Measurements from ENCODE around the gene TMEM165. TPM values are rescaled to one million over a fixed set of nuclear protein-coding genes. Genes with fewer than 3 reads are reported as not detected.
"Not testable (repeated sequence)": the region's sequence is repeated elsewhere in the genome, so short reads cannot be mapped to it uniquely, and the experiment has no call there.

Gene TMEM165
- total RNA-seq, 2 experiments from 2014 or later: 59.7 to 60.8 TPM

DNA sequence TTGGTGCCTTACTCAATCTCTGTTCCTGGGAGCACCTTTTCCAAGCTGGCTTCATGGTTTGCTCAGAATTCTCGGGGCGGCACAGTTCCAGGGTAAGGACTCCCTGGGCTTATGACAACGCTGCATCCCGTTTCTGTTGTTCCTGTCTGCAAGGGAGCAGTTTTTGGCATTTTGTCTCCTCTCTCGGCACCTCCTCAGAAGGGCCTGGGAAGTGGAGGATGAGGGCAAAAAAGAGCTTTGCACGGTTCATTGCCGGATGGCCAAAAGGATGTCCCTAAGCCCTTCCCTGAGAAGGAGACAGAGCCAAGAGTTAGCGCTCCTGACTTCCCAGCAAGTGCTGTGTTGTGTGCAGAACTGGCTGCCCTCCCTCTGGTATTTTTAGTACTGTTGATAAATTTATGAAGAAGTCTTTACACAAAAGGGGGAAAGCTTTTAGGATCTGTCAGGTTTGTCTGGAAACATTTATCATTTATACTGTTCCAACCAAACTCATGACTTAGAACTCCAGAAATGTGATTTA is 36.3 kb upstream of the TMEM165 start:
- Mint-ChIP-seq H3K27me3 (no peaks in the 10 kb centered on the region), H3K4me1 (peaks cover 12% of the 10 kb centered on the region), H3K4me3 (no peak overlapping the region), H3K27ac (no peak overlapping the region), H3K36me3 (peaks cover 21% of the 10 kb centered on the region), H3K9me3 (peaks cover under 1% of the 10 kb centered on the region)
- DNase-seq: no peak

DNA sequence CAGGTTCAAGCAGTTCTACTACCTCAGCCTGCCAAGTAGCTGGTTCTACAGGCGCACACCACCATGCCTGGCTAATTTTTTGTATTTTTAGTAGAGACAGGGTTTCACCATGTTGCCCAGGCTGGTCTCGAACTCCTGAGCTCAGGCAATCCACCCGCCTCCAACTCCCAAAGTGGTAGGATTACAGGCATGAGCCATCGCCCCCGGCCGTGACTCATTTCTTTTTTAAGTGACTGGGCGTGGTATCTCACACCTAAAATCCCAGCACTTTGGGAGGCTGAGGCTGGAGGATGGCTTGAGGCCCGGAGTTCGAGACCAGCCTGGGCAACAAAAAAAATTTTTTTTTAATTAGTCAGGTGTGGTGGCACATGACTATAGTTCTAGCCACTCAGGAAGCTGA is 32.8 kb upstream of the TMEM165 start:
- not testable (repeated sequence) for H3K27me3 Mint-ChIP-seq, H3K4me3 Mint-ChIP-seq, DNase-seq, H3K9me3 Mint-ChIP-seq, H3K27ac Mint-ChIP-seq
- peaks cover 25% of the 10 kb centered on the region for H3K36me3 Mint-ChIP-seq
- H3K4me1 Mint-ChIP-seq: peaks cover 10% of the 10 kb centered on the region

DNA sequence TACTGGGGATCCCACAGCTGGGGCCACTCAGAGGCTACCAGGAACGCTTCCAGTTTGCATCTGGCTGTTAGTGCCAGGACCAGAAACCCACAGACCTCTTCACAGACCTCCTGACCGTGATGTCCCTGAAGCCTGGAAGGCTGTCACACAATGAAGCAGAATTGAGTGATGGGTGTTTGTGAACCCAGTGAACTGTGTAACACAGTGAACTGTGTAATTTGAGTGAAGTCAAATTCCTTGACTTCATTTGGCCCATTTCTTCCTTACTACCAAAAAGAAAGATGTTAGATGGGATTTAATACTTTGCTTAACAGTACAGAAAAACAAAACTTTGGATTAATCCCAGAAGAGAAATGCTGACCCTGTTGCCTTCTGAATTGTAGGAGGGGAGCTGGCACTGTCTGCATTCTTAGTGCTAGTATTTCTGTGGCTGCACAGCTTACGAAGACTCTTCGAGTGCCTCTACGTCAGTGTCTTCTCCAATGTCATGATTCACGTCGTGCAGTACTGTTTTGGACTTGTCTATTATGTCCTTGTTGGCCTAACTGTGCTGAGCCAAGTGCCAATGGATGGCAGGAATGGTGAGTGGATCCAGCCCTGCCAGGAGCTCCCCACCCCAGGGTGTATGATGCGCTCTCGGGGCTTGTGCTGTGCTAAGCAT is 31.9 kb upstream of the TMEM165 start:
- Mint-ChIP-seq H3K4me1 (peaks cover 4% of the 10 kb centered on the region), H3K9me3 (no peaks in the 10 kb centered on the region), H3K27ac (no peak overlapping the region), H3K27me3 (no peaks in the 10 kb centered on the region), H3K4me3 (no peak overlapping the region), H3K36me3 (peaks cover 25% of the 10 kb centered on the region)
- no peak for DNase-seq

DNA sequence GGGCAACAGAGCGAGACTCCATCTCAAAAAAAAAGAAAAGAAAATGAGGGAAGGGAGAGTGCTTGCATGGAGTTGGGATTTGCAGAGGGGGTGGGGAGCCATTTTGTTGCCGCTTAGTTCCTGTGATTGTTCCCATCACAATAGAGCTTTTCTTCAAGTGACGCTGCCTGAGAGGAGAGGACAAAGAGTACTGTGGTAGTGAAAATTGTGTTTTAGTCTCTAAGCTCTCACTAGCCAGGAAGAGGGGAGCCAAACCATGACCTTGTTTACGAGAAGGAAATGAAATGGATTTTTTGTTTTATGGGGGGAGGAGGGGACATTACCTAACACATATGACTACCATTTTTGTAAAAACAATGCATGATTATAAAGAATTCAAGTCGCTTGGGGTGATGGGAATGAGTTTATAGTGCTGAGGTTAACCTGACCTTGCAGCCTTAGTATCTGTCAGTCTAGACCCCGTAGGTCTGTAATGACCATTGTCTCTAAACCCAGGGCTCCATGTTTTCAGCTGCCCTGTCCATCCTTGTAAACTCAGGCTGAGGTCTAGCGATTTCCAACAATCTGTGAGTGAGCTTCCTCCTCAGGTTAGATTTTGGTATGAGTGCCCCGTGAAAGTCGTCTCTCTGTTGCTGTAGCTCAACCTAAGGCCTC is 30.9 kb upstream of the TMEM165 start:
- Mint-ChIP-seq H3K36me3 (peaks cover 27% of the 10 kb centered on the region), H3K27ac (no peak overlapping the region)

DNA sequence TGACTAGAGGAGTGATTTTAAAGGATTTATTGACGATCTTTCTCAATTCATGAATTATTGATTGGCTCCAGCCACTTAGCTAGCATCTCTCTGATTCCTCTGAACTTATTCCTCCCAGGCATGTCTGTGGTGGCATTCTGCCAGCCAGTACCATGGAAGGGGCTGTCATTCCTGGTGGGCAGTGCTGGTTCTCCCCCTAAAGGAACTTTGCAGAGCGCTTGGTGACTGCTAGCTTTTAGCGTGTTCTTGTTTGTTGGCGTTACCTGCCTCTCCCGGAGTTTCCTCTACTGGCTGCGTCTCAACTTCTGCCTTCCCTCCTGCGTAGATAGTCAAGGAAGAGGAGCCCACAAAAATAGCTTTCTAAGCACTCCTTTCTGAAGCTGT is 30.4 kb upstream of the TMEM165 start:
- H3K27ac Mint-ChIP-seq: no peak overlapping the region
- H3K36me3 Mint-ChIP-seq: peaks cover 30% of the 10 kb centered on the region
- H3K9me3 Mint-ChIP-seq: no peaks in the 10 kb centered on the region
- DNase-seq: no peak
- H3K27me3 Mint-ChIP-seq: no peaks in the 10 kb centered on the region
- H3K4me1 Mint-ChIP-seq: no peaks in the 10 kb centered on the region
- no peak overlapping the region for H3K4me3 Mint-ChIP-seq

More for the DNA sequence above, 30.9 kb upstream of the TMEM165 start:
- Mint-ChIP-seq H3K27me3 (no peaks in the 10 kb centered on the region), H3K4me1 (no peaks in the 10 kb centered on the region), H3K9me3 (no peaks in the 10 kb centered on the region), H3K4me3 (no peak overlapping the region)
- no peak for DNase-seq

DNA sequence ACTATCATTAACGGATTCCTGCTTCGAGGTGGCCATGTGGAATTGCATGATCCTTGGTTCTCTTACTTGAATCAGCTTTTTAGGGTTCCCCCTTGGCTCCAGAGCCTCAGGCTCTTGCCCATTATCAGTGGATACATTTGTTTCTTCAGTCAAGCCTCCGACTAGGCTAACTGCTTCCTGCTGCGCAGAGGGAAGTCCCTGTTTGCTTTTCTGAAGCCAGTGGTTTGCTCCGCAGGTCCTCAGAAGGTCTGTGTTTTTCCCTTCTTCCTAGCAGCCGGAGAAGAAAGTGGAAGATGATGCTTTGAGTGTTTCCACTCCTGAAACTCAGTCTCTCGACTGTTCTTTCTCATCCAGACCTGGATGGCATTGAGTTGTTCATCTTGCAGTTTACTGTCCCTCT is 29.1 kb upstream of the TMEM165 start:
- H3K27ac Mint-ChIP-seq: no peak overlapping the region
- peaks cover 30% of the 10 kb centered on the region for H3K36me3 Mint-ChIP-seq
- H3K9me3 Mint-ChIP-seq: no peaks in the 10 kb centered on the region
- no peak for DNase-seq
- H3K4me3 Mint-ChIP-seq: no peak overlapping the region
- H3K27me3 Mint-ChIP-seq: no peaks in the 10 kb centered on the region
- H3K4me1 Mint-ChIP-seq: no peaks in the 10 kb centered on the region

DNA sequence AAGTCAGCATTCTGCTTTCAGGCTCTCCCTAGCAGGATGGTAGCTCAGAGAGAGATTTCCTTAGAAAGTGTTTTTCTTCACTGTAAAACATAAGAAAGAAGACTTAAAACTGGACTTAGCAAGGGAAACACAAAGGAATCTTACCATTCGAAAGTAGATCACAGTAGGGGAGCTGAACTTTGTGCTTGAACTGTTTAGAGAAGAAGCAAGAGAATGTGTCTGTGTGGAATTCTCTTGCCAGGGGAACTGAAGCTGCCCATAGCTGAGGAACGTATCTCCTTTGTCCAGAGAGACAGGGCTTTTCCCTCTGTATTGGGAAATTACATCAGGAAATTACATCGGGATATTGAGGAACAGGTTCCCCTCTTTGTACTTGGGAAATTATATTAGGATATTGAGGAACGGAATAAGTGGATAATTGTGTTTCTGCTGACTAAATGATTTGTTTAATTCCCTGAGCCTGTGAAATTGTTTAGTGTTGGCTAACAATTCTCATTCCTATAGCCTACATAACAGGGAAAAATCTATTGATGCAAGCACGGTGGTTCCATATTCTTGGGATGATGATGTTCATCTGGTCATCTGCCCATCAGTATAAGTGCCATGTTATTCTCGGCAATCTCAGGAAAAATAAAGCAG is 28.6 kb upstream of the TMEM165 start:
- H3K4me3 Mint-ChIP-seq: no peak overlapping the region
- no peak overlapping the region for H3K27ac Mint-ChIP-seq
- no peak for DNase-seq
- H3K36me3 Mint-ChIP-seq: peaks cover 28% of the 10 kb centered on the region
- no peaks in the 10 kb centered on the region for H3K4me1 Mint-ChIP-seq
- no peaks in the 10 kb centered on the region for H3K27me3 Mint-ChIP-seq
- no peaks in the 10 kb centered on the region for H3K9me3 Mint-ChIP-seq

DNA sequence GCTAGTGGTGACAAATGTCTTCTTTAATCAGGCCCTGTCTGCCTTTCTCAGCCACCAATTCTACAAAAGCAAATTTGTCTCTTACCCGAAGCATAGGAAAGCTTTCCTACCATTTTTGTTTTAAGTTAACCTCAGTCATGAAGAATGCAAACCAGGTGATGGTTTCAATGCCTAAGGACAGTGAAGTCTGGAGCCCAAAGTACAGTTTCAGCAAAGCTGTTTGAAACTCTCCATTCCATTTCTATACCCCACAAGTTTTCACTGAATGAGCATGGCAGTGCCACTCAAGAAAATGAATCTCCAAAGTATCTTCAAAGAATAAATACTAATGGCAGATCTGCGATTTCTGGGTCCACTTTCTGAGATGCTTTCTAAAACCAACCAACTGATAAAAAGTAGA is 25.8 kb upstream of the TMEM165 start:
- H3K4me1 Mint-ChIP-seq: no peaks in the 10 kb centered on the region
- H3K4me3 Mint-ChIP-seq: no peak overlapping the region
- H3K27me3 Mint-ChIP-seq: no peaks in the 10 kb centered on the region
- H3K36me3 Mint-ChIP-seq: peaks cover 17% of the 10 kb centered on the region
- no peak for DNase-seq
- H3K9me3 Mint-ChIP-seq: no peaks in the 10 kb centered on the region
- H3K27ac Mint-ChIP-seq: no peak overlapping the region

DNA sequence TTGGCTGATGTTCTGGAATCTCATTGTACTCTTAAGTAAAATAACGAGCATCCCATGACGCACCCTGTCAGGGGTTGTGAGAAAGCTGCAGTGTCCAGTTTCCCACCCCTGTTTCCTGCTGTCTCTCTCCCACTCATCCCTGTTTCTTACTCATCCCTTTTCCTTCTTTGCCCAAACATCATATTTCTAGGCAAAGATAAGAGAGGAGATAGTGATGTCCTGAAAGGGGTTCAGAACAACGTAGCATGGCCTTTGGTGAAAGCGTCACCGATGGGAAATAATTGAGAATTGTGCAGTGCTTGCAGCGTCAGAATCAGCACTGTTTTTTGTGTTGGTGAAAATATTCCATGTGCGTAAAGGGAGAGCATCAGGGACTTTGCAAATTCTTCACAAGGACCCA is 23.5 kb upstream of the TMEM165 start:
- Mint-ChIP-seq H3K36me3 (peaks cover 15% of the 10 kb centered on the region), H3K9me3 (no peaks in the 10 kb centered on the region), H3K27me3 (no peaks in the 10 kb centered on the region), H3K4me3 (no peak overlapping the region), H3K27ac (no peak overlapping the region), H3K4me1 (peaks cover 2% of the 10 kb centered on the region)
- DNase-seq: no peak

DNA sequence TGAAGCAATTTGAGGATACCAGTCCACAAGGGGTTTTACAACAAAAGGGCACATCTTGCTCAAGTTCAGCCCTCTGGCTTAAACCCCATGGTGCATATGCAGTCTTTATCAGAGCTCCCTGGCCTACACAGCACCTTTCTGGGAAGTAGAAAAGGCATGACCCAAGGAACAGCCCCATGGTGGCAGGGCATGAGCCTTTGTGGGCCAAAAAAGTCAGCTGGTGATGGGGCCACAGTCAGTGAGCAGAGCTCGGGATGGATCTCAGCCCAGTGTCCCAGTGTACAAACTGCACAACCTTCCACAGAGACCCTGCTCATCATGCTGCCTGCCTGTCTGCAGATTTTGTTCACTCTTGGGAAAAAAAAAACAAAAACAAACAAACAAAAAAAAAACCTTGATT is 22.3 kb upstream of the TMEM165 start:
- H3K36me3 Mint-ChIP-seq: peaks cover 13% of the 10 kb centered on the region
- H3K4me1 Mint-ChIP-seq: peaks cover 2% of the 10 kb centered on the region
- no peaks in the 10 kb centered on the region for H3K27me3 Mint-ChIP-seq
- no peaks in the 10 kb centered on the region for H3K9me3 Mint-ChIP-seq
- no peak overlapping the region for H3K27ac Mint-ChIP-seq
- DNase-seq: no peak
- no peak overlapping the region for H3K4me3 Mint-ChIP-seq

DNA sequence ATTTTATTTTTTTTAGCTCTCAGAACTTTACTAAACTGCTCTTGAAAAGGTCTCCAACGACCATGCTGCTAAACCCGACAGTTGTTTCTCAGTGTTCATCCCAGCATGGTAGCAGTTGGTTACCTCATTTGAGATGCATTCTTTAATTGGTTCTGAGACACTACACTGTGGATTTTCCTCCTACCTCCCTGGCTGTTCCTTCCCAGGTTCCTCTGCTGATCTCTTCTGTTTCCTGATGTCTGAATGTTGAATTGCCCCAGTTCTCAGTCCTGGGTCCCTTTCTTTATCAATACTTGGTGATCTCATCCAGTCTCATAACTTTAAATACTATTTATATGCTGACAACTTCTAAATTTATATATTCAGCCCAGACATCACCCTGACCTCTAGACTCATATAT is 19.1 kb upstream of the TMEM165 start:
- DNase-seq: no peak
- Mint-ChIP-seq H3K4me3 (no peak overlapping the region), H3K36me3 (peaks cover 2% of the 10 kb centered on the region), H3K27me3 (no peaks in the 10 kb centered on the region), H3K4me1 (peaks cover 2% of the 10 kb centered on the region), H3K27ac (no peak overlapping the region), H3K9me3 (no peaks in the 10 kb centered on the region)

DNA sequence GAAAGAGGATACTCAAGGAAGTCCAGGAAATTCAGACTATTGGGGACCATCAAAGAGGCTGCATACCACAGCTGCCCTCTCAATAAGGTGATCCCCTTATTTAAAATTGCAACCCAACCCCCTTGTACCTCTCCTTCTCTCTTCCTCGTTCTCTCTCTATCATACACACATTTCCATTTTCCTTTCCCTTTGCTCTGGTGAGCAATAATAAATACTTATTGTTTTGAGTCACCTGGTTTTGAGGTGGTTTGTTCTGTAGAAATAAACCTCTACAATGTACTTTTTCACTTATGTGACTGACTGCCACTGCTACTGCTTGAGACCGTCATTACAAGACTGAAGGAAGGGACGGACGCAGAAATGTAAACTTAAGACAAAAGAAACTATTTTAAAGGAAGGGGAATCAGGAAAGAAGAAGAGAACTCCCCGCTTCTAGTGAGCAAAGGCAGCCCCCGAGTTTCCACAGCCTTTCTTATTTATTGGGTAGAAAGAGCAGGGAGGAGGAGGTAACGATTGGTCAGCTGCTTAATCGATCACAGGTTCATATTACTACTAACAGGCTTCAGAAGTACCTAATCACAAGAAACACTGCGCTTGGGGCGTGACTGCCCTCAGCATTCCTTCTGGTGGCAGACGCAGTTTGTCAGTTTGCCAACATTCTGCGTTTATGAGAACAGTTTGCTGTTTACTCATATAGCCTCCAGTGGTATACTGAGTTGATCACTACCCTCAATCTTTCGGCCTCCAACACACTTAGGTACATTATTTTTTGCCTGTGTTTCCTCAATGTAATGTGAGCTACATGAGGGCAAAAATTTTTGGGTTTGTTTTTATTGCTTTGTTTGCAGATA is 16.9 kb upstream of the TMEM165 start:
- Mint-ChIP-seq H3K27ac (no peak overlapping the region), H3K4me1 (peaks cover 9% of the 10 kb centered on the region), H3K36me3 (peaks cover 2% of the 10 kb centered on the region), H3K27me3 (no peaks in the 10 kb centered on the region), H3K9me3 (no peaks in the 10 kb centered on the region), H3K4me3 (no peak overlapping the region)
- no peak for DNase-seq

DNA sequence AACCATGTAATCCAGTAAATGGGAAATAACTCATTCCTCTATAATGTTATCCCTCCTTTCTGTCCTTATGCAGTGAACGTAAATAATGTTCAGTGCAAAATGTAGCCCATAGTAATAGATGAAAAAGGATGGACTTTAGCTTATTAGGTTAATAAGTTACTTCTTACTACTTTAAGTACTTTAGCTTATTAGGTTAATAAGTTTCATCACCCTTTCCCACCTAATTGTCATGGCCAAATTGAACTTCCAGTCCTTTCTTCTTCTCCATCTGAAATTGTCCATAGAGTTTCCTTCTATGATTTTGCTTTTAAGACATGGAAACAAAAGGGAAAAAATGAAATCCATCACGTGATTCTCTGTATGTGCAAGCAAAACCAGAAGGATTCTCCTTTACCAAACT is 15.2 kb upstream of the TMEM165 start:
- H3K27me3 Mint-ChIP-seq: no peaks in the 10 kb centered on the region
- no peak overlapping the region for H3K27ac Mint-ChIP-seq
- H3K4me1 Mint-ChIP-seq: peaks cover 15% of the 10 kb centered on the region
- H3K4me3 Mint-ChIP-seq: no peak overlapping the region
- H3K9me3 Mint-ChIP-seq: no peaks in the 10 kb centered on the region
- peaks cover 2% of the 10 kb centered on the region for H3K36me3 Mint-ChIP-seq
- DNase-seq: no peak

DNA sequence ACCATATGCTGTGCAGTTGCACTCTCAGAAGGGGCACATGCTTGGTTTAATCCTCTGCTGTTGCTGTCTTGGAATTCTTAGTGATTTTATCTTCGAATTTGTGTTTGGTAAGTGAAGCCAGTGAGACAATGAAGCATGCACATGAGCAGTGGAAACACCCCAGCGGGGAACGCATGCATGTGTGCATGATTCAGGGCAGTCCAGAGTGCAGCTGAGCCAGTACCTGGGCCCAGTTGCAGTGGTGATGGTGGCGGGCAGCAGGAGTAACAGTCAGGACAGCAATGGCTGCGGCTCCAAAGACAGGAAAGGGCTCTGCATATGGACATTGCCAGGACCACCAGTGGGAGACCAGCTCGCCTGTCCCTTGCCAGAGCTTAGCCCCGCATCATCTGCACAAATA is 14.3 kb upstream of the TMEM165 start:
- no peaks in the 10 kb centered on the region for H3K9me3 Mint-ChIP-seq
- H3K4me3 Mint-ChIP-seq: no peak overlapping the region
- DNase-seq: no peak
- H3K36me3 Mint-ChIP-seq: peaks cover 2% of the 10 kb centered on the region
- peaks cover 19% of the 10 kb centered on the region for H3K4me1 Mint-ChIP-seq
- H3K27ac Mint-ChIP-seq: no peak overlapping the region
- H3K27me3 Mint-ChIP-seq: no peaks in the 10 kb centered on the region

DNA sequence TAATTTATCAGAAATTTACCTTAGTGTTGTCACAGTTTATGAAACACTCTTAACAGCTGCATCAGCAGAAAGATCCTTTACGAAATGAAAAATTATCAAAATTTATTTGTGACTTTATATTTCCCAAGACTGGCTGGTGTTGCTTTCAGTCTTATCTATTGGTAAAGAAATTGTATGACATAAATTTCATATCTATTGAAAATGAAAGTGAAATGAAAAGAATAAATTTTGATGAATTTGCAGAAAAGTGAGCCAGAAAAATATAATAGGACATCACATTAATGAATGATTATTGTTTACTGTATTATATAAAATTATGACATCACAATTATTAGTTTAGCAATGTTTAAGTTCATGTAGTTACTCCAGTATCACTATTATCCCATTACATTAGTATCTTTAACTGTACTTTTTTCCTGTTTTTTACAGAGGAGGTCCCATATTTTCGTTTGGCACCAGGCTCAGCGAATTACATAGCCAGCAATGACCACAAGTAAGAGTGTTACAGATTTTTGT is 13.2 kb upstream of the TMEM165 start:
- peaks cover 2% of the 10 kb centered on the region for H3K36me3 Mint-ChIP-seq
- peaks cover 27% of the 10 kb centered on the region for H3K4me1 Mint-ChIP-seq
- H3K9me3 Mint-ChIP-seq: no peaks in the 10 kb centered on the region
- H3K27ac Mint-ChIP-seq: no peak overlapping the region
- no peak for DNase-seq
- no peaks in the 10 kb centered on the region for H3K27me3 Mint-ChIP-seq
- no peak overlapping the region for H3K4me3 Mint-ChIP-seq

All from activated naive CD8-positive, alpha-beta T cell treated with anti-CD3 and anti-CD28 coated beads for 36 hours (primary cell).